C4-2B (cell line): ENCODE measurements around the gene CFLAR.

Experiments used
- CTCF ChIP-seq: fragments of 450-650 bp; conservative IDR thresholded peaks from 2 replicates; pipeline ENCODE4 v1.5.1; 2017; ENCODE audit warnings: mild to moderate bottlenecking
- ZFX ChIP-seq: fragments of 450-650 bp; IDR thresholded peaks from 2 replicates; pipeline ENCODE4 v1.6.1; 2017

GRCh38 chr2:201073071-201073470 is 42.9 kb upstream of the CFLAR start:
- TF ChIP-seq CTCF: no peak
- no peak for TF ChIP-seq ZFX
